ENCODE results near the gene TBX18.

Gene TBX18

DNA sequence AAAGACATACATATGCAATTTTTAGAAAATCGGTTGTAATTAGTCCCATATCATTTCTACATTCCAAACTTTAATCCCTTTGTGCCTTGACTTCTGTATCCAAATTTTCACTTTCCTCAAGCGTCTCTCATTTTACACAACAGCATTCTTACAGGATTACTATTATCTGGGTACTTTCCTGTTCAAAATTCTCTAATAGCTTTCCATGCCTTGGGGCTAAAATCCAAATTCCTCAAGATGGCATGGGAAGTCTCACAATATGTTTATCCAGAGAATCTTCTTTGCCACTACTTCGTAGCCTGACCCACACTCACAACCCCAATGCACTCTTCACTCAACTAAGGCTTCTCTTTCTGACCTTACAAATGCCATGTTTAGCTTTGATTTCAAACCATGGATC, 125.0 kb downstream of the TBX18 start:
- TF ChIP-seq CTCF (conservative IDR thresholded peaks at IDR 0.05) (no peak), ZFX (IDR thresholded peaks at IDR 0.05) (no peak)
- no peak overlapping the region for H3K27ac ChIP-seq

DNA sequence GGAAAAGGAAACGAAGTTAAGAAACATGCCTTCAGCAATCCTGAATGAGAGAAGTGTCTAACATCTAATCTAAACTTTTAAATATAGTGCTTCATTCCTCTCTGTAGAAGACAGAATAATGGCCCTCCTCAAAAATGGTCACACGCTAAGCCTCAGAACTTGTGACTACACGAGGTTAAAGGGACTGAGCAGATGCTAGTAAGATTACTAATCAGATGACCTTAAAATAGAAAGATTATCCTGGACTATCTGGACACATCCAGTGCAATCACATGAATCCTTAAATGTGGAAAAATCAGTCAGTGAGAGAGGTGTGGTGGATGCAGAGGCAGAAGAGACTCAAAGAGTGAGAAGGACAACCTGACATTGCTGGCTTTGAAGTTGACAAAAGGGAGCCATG, 126.1 kb downstream of the TBX18 start:
- TF ChIP-seq CTCF (conservative IDR thresholded peaks at IDR 0.05) (no peak), ZFX (IDR thresholded peaks at IDR 0.05) (no peak)
- no peak overlapping the region for H3K27ac ChIP-seq

Measured in C4-2B (cell line).